Hippocampal formation (tissue), 2 donors: ENCODE data around the gene ARL15.

Source experiments
- DNase-seq, 2 donors: peaks; one replicate each; lab custom pipeline; 2025; lab: John Stamatoyannopoulos, UW

Gene ARL15

GRCh38 chr5:54288568-54289217 lies 21.7 kb downstream of the ARL15 start:
- DNase-seq: no peak

GRCh38 chr5:54285686-54286085 lies 24.7 kb downstream of the ARL15 start:
- no peak for DNase-seq

- no peak for DNase-seq
These were observed 25.8 kb downstream of the ARL15 start for GRCh38 chr5:54284586-54284985.

- no peak for DNase-seq
These were observed 27.5 kb downstream of the ARL15 start for GRCh38 chr5:54282876-54283275.

- DNase-seq: no peak
These were observed 28.2 kb downstream of the ARL15 start for GRCh38 chr5:54281960-54282692.

GRCh38 chr5:54279960-54280359 lies 30.4 kb downstream of the ARL15 start:
- no peak for DNase-seq

GRCh38 chr5:54278979-54279717 lies 31.2 kb downstream of the ARL15 start:
- DNase-seq: no peak

GRCh38 chr5:54278036-54278830 lies 32.1 kb downstream of the ARL15 start:
- DNase-seq: no peak

GRCh38 chr5:54276048-54276447 lies 34.3 kb downstream of the ARL15 start:
- DNase-seq: no peak

GRCh38 chr5:54275361-54275760 lies 35.0 kb downstream of the ARL15 start:
- no peak for DNase-seq

GRCh38 chr5:54274944-54275343 lies 35.4 kb downstream of the ARL15 start:
- no peak for DNase-seq

GRCh38 chr5:54273715-54274114 lies 36.7 kb downstream of the ARL15 start:
- no peak for DNase-seq

- no peak for DNase-seq
These were observed 37.6 kb downstream of the ARL15 start for GRCh38 chr5:54272746-54273145.

- no peak for DNase-seq
These were observed 40.0 kb downstream of the ARL15 start for GRCh38 chr5:54270326-54270725.

GRCh38 chr5:54264574-54264973 lies 45.8 kb downstream of the ARL15 start:
- DNase-seq: no peak

GRCh38 chr5:54263447-54263846 lies 46.9 kb downstream of the ARL15 start:
- DNase-seq: no peak

- no peak for DNase-seq
These were observed 48.8 kb downstream of the ARL15 start for GRCh38 chr5:54261596-54261995.

- no peak for DNase-seq
These were observed 50.4 kb downstream of the ARL15 start for GRCh38 chr5:54259981-54260380.

- DNase-seq: no peak
These were observed 51.3 kb downstream of the ARL15 start for GRCh38 chr5:54259090-54259489.

- DNase-seq: no peak
These were observed 52.8 kb downstream of the ARL15 start for GRCh38 chr5:54257366-54258118.

GRCh38 chr5:54254482-54255198 lies 55.7 kb downstream of the ARL15 start:
- no peak for DNase-seq
